Gastroesophageal sphincter (tissue), 4 donors: ENCODE data around the gene IL25. TPM values are rescaled to one million over a fixed set of nuclear protein-coding genes. Genes with fewer than 3 reads are reported as not detected.

ENCODE experiments used
- ATAC-seq: fragments of 150-250 bp; one replicate; pipeline ENCODE4 v1.9.1; 2016; ENCODE audit warnings: mild to moderate bottlenecking, moderate library complexity
- H3K27ac ChIP-seq, 4 donors: fragments of 200-600 bp; sonication (generic) in 3 of 4; 1 replicate in 3 of 4; 2 replicates in 1 of 4; pipeline ENCODE4 v1.5.1; 2016 to 2019
- H3K27me3 ChIP-seq: fragments of 200-600 bp; sonication (generic); one replicate; pipeline ENCODE4 v1.5.1; 2019
- H3K36me3 ChIP-seq, 2 donors: fragments of 200-600 bp; sonication (generic); one replicate each; pipeline ENCODE4 v1.5.1; 2019; ENCODE audit warnings: control low read depth in 1 of 2
- H3K4me1 ChIP-seq, 3 donors: fragments of 200-600 bp; sonication (generic); 1 replicate in 2 of 3; 2 replicates in 1 of 3; pipeline ENCODE4 v1.5.1; 2016 to 2019; ENCODE audit warnings: control low read depth in 2 of 3
- H3K4me3 ChIP-seq, 2 donors: fragments of 200-600 bp; sonication (generic); one replicate each; pipeline ENCODE4 v1.5.1; 2019; ENCODE audit warnings: mild to moderate bottlenecking in 1 of 2, moderate library complexity in 1 of 2
- H3K9me3 ChIP-seq, 3 donors: fragments of 200-600 bp; sonication (generic); one replicate each; pipeline ENCODE4 v1.5.1; 2017 to 2019; ENCODE audit warnings: control low read depth in 2 of 3
- EP300 ChIP-seq: sonication (generic); formaldehyde crosslinking; IDR thresholded peaks from one replicate; pipeline ENCODE4 v1.6.1; 2017; ENCODE audit warnings: antibody characterized with exemption, mild to moderate bottlenecking
- POLR2A ChIP-seq, 2 donors: fragments of 450-650 bp; IDR thresholded peaks; one replicate each; pipeline ENCODE4 v1.6.1; 2017; ENCODE audit warnings: antibody characterized with exemption in 2 of 2, mild to moderate bottlenecking in 2 of 2, moderate library complexity in 1 of 2
- POLR2AphosphoS5 ChIP-seq: sonication (generic); formaldehyde crosslinking; IDR thresholded peaks from one replicate; pipeline ENCODE4 v1.6.1; 2017; ENCODE audit warnings: antibody characterized with exemption
- WGBS, 2 donors: methylation state at CpG; one replicate each; pipeline ENCODE4 v1.1.5; 2018; ENCODE audit warnings: low coverage in 1 of 2; 5-methylcytosine and 5-hydroxymethylcytosine counted together
- total RNA-seq, 4 donors: library from RNA; depleted of rRNA; stranded (reverse); fragments of >200 nt; gene quantifications; one replicate each; pipeline ENCODE4 v1.1.0, GENCODE V29; 2016
- TF ChIP-seq, protein P1 (sequence below), 4 experiments: fragments of 200-600 bp in 2 of 4; fragments of 450-650 bp in 2 of 4; sonication (generic) in 1 of 4; IDR thresholded peaks; one replicate each; pipeline ENCODE4 v1.5.1; 2017 to 2019; ENCODE audit warnings: antibody characterized with exemption in 4 of 4, mild to moderate bottlenecking in 2 of 4, moderate library complexity in 2 of 4

The IL25 gene
- total RNA-seq, 4 donors from 2014 or later = not detected

DNA sequence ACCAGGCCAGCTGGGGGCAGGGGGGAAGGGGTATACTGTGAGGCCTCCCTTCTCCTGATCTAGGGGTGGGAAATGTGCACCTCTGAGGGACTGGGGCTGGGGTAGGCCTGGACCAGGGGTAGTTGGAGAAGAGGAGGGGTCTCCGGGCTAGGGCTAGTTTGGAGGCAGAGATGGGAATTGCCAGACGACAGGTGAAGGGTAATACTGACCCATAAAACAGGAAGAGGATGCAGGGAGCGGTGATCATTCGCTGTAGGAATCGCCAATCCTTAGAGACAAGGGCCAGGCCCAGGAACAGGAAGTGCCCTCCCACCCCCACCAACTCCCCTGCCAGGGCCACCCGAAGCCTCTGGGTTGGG lies 24.3 kb upstream of the IL25 start:
- 84% methylated on average over 6 of the region's 6 CpGs; no CpG with 5 or more reads in 1 of the 2 donors for WGBS, 2 donors
- Histone ChIP-seq H3K27ac (no peak overlapping the region), H3K4me1 (peaks cover 0 to 20% (median 6%) of the 10 kb centered on the region in 3 donors), H3K9me3 (no peaks in the 10 kb centered on the region), H3K36me3 (peaks cover 0 to 21% of the 10 kb centered on the region in 2 donors), H3K4me3 (no peak overlapping the region), H3K27me3 (no peaks in the 10 kb centered on the region)
- ATAC-seq = no peak
- no peak for TF ChIP-seq POLR2A (IDR thresholded peaks at IDR 0.05)
- TF ChIP-seq POLR2AphosphoS5 = no peak
- TF ChIP-seq, protein P1, sequence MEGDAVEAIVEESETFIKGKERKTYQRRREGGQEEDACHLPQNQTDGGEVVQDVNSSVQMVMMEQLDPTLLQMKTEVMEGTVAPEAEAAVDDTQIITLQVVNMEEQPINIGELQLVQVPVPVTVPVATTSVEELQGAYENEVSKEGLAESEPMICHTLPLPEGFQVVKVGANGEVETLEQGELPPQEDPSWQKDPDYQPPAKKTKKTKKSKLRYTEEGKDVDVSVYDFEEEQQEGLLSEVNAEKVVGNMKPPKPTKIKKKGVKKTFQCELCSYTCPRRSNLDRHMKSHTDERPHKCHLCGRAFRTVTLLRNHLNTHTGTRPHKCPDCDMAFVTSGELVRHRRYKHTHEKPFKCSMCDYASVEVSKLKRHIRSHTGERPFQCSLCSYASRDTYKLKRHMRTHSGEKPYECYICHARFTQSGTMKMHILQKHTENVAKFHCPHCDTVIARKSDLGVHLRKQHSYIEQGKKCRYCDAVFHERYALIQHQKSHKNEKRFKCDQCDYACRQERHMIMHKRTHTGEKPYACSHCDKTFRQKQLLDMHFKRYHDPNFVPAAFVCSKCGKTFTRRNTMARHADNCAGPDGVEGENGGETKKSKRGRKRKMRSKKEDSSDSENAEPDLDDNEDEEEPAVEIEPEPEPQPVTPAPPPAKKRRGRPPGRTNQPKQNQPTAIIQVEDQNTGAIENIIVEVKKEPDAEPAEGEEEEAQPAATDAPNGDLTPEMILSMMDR (IDR thresholded peaks at IDR 0.05) = no peak

DNA sequence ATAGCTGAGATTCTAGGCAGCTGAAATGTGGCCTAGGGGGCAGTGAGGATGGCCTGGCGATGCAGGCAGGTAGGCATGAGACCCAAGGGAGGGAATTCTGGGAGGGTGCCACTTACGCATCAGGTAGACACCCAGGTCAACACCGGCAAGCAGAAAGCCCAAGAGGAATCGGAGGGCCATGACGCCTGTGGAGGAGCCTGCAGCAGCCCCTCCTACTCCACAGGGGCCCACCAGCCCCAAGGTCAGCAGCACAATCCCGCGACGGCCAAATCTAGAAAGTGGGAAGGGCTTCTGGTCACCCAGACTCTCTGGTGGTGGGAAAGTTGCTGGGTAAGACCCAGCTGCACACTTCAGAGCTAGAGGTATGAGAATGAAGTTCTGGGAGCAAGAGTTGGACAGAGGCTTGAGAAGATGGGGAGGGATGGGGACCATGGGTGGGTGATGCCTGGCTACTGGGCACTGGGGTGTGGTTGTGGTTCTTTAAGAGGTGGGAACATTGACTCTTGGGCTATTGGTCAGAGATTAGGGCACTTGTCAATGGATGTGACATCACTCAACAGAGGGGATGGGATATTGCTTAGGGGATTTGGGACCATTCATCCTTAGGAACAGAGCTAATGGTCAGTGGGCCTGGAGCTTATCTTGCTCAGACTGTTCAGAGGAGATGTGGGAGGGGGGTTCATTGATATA lies 23.3 kb upstream of the IL25 start:
- H3K27ac ChIP-seq = no peak overlapping the region
- no peak for ATAC-seq
- no peaks in the 10 kb centered on the region for H3K27me3 ChIP-seq
- no peak overlapping the region for H3K4me3 ChIP-seq
- 78 to 91% methylated on average over 3 to 5 of the region's 8 CpGs for WGBS, 2 donors
- no peaks in the 10 kb centered on the region for H3K9me3 ChIP-seq
- TF ChIP-seq POLR2A (IDR thresholded peaks at IDR 0.05) (no peak), EP300 (no peak), POLR2AphosphoS5 (no peak)
- TF ChIP-seq, protein P1 (IDR thresholded peaks at IDR 0.05) = no peak
- peaks cover 0 to 21% of the 10 kb centered on the region in 2 donors for H3K36me3 ChIP-seq
- peaks cover 0 to 21% (median 6%) of the 10 kb centered on the region in 3 donors for H3K4me1 ChIP-seq

DNA sequence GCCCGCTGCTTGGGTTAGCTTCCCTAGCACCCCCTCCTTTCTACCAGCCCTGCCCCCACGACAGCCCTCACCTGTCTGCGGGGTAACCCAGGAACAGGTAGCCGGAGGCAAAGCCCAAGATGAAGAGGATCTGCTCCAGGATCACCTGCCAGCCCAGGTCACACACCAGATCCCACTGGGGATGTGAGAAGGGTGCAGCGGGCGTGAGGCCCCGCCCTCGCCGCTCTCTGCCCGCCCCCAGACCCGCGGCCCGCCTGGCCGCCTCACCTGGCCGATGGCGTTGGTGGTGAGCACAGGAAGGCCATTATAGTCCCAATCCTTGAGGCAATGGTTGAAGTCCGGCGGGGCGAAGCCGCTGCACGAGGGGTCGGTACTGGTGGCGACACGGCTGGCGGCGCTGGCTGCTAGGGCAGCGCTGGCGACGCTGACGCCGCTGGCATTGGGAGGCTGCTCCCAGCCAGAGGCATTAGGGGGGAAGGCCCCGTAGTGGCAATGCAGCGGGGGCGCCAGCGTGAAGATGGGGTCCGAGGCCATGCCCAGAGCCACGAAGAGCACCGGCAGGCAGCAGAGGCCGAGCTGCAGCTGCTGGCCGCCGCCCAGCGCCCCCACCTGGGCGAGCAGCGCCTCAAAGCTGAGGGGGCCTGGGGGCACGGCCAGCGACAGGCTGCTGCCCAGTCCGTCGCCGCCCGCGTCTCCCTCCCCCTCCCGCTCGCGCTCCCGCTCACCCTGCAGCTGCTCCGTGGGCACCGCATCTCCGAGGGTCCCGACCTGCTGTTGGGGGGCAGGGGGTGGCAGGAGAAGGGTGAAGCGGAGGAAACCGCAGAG lies 20.7 kb upstream of the IL25 start:
- ATAC-seq = peak; percentile 35
- Histone ChIP-seq H3K4me3 (peak overlapping the region; percentile 40 to 78), H3K27me3 (no peaks in the 10 kb centered on the region), H3K27ac (peak overlapping the region in 3 of 4 donors; percentile 75 to 83 (median 82)), H3K4me1 (peaks cover 0 to 21% (median 6%) of the 10 kb centered on the region in 3 donors), H3K9me3 (no peaks in the 10 kb centered on the region), H3K36me3 (peaks cover 0 to 22% of the 10 kb centered on the region in 2 donors)
- WGBS, 2 donors = 50 to 100% methylated on average over 2 of the region's 61 CpGs
- TF ChIP-seq POLR2A (IDR thresholded peaks at IDR 0.05) = no peak
- no peak for TF ChIP-seq POLR2AphosphoS5
- TF ChIP-seq EP300 = no peak
- TF ChIP-seq, protein P1 (IDR thresholded peaks at IDR 0.05) = no peak

DNA sequence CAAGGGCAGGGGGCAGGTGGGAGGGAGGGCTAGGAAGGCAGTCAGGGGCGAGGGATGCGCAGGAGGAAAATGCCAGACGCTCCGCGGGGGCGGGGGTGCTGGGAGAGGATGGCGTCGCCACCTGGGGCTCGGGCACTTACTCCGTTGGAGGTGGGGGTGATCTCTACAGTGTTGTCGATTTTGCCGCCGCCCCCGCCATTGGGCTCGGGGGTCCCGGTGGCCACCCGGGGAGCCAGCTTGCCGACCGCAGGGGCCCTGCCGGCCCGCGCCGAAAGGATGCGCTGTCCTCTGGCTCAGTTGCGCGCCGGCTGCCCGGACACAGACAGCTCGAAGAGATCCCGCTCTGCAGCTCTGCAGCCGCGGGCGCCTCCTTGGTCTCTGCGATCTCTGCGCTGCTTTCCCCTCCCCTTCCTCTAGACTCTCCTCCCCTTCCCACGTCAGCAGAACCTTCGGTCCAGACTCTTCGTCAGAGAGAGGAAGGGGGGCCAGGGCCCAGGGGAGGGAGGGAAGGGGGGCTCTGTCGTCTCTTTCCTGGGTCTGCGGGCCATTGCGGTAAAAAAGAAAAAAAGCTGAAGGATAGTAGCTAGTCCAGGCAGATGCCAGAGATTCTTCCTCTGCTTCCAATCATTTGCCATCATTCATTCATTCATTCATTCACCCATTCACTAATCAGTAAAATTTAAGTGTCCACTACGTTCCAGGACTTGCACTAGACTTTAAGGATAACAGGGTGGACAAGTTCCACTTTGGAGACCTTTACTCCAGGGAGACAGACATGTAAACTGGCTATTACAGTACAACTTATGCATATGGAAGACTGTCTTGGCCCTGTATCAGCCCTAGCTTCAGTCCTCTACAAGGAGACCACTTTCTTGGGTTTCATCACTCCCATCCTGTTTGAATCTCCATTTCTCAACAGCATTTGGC lies 19.8 kb upstream of the IL25 start, which contains the start of gene SLC22A17:
TSS of gene SLC22A17 (minus strand) at position 382 of the 927 bp plus-strand sequence.
- TF ChIP-seq, protein P1 (IDR thresholded peaks at IDR 0.05) = peak in 2 of 4 experiments; percentile 31 to 38
- peak; percentile 59 to 62 for TF ChIP-seq POLR2A (IDR thresholded peaks at IDR 0.05)
- no peak for TF ChIP-seq EP300
- TF ChIP-seq POLR2AphosphoS5 = peak; percentile 66
- H3K9me3 ChIP-seq = no peaks in the 10 kb centered on the region
- peaks cover 0 to 21% of the 10 kb centered on the region in 2 donors for H3K36me3 ChIP-seq
- no peaks in the 10 kb centered on the region for H3K27me3 ChIP-seq
- ATAC-seq = peak; percentile 95
- H3K4me1 ChIP-seq = peaks cover 0 to 21% (median 6%) of the 10 kb centered on the region in 3 donors
- H3K4me3 ChIP-seq = peak within 1 kb of the TSS; percentile 40 to 78
- H3K27ac ChIP-seq = peak within 1 kb of the TSS in 3 of 4 donors; percentile 75 to 83 (median 82)
- WGBS, 2 donors = 0% methylated on average over 3 to 4 of the region's 42 CpGs
